ENCODE results near the gene JCAD. TPM values are rescaled to one million over a fixed set of nuclear protein-coding genes. Genes with fewer than 3 reads are reported as not detected.

Gene JCAD
- polyA plus RNA-seq, 2 donors, result 1.0 to 2.7 TPM

DNA sequence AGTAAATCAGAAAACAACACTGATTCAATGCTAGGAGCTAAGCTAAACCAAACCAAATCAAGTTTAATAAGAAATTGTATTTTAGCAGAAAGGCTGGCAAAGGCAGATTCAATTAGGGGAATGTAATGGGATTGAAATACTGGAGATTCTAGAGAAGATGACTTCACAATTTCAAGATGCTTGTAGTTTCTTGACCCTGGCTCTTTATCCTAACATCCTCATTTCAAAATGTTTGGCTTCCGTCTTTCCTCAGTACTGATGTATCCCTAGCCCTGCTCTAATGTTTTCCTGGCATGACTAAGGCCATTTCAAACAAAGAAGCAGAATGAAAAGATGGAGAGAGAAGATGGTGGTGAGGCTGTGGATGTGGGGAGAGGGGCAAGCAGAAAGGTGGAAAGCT lies 2.7 kb upstream of the JCAD start:
- 68 to 77% methylated on average over 1 of the region's 1 CpG for WGBS, 2 donors
- Histone ChIP-seq H3K27me3 (ENCODE audit: control insufficient read depth in 1 of 2, insufficient read depth in 2 of 2, low read length in 2 of 2) (peaks cover 0 to 3% of the 10 kb centered on the region in 2 donors), H3K27ac (ENCODE audit: low read depth in 2 of 2, low read length in 1 of 2) (no peak overlapping the region), H3K9me3 (ENCODE audit: control insufficient read depth in 2 of 2, insufficient read depth in 1 of 2, low read depth in 1 of 2, low read length in 1 of 2) (no peaks in the 10 kb centered on the region), H3K36me3 (ENCODE audit: control insufficient read depth in 2 of 2, insufficient read depth in 2 of 2, low read length in 1 of 2) (no peaks in the 10 kb centered on the region), H3K4me3 (ENCODE audit: low read depth in 1 of 2, low read length in 2 of 2) (no peak overlapping the region), H3K4me1 (ENCODE audit: control insufficient read depth in 2 of 2, insufficient read depth in 2 of 2, low read length in 1 of 2) (peaks cover 0 to 5% of the 10 kb centered on the region in 2 donors)

DNA sequence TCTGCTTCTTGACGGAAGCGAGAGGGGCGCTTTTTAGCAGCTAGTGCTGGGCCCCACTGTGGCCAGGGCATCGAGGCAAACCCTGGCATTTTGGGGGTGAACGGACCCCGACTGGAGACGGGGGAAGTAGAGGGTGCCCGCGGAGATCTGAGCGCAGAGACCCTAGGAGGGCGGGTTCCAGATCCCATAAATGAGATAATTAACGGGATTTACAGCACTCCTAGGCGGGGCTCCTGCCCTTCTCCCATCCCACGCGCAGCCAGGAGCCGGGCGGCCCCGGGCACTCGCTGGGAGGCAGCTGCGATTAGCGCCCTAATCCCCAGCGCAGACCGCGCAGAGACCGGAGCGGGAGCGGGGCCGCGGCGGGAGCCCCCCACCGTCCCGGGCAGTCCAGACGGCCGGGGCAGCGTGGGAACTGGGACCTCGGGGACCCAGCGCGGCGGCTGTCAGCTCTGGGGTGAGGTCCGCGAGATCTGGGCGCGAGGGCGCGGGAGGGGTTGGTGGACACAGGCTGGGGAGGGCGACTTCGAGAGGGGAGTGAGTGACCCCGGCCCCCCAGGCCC lies 735 bp downstream of the JCAD start:
- Histone ChIP-seq H3K27me3 (ENCODE audit: control insufficient read depth in 1 of 2, insufficient read depth in 2 of 2, low read length in 2 of 2) (peaks cover 0 to 3% of the 10 kb centered on the region in 2 donors), H3K27ac (ENCODE audit: low read depth in 2 of 2, low read length in 1 of 2) (peak overlapping the region; percentile 57 to 63), H3K4me1 (ENCODE audit: control insufficient read depth in 2 of 2, insufficient read depth in 2 of 2, low read length in 1 of 2) (peaks cover 0 to 5% of the 10 kb centered on the region in 2 donors), H3K9me3 (ENCODE audit: control insufficient read depth in 2 of 2, insufficient read depth in 1 of 2, low read depth in 1 of 2, low read length in 1 of 2) (no peaks in the 10 kb centered on the region), H3K4me3 (ENCODE audit: low read depth in 1 of 2, low read length in 2 of 2) (peak overlapping the region; percentile 47 to 60), H3K36me3 (ENCODE audit: control insufficient read depth in 2 of 2, insufficient read depth in 2 of 2, low read length in 1 of 2) (no peaks in the 10 kb centered on the region)
- 12 to 15% methylated on average over 38 to 48 of the region's 48 CpGs for WGBS, 2 donors

DNA sequence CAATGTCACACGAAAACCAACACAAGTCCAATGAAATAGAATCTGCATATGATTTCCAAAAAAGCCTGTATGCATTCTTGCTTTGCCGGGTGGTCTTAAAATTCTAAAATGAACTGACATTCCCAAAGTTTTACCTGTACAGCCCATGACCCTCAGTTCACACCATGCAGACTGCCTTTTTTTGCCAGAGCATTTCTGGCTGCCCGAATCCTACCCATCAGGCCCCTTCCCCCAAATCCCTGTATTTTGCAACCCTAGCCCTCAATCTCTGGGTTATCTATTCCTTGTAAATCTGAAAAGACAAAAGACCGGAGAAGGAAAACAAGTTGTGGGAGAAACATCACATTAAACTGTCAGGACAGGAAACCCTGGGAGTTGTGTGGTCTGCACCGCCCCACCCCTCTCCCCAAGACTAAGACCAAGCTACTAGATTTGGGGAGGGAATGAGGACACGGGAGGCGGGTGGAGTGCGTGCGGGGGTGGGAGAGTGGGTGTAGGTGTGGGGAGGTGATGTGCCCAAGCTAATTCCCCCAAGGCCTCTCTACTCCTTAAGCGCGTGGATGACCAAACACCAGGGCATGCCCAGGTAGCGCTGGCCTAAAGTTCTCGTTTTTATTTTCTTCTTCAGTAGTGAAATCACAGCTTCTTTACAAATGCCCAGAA lies 1.4 kb downstream of the JCAD start:
- Histone ChIP-seq H3K27ac (ENCODE audit: low read depth in 2 of 2, low read length in 1 of 2) (peak overlapping the region; percentile 57 to 63), H3K36me3 (ENCODE audit: control insufficient read depth in 2 of 2, insufficient read depth in 2 of 2, low read length in 1 of 2) (no peaks in the 10 kb centered on the region), H3K4me3 (ENCODE audit: low read depth in 1 of 2, low read length in 2 of 2) (peak overlapping the region in 1 of 2 donors; percentile 47), H3K4me1 (ENCODE audit: control insufficient read depth in 2 of 2, insufficient read depth in 2 of 2, low read length in 1 of 2) (peaks cover 0 to 5% of the 10 kb centered on the region in 2 donors), H3K9me3 (ENCODE audit: control insufficient read depth in 2 of 2, insufficient read depth in 1 of 2, low read depth in 1 of 2, low read length in 1 of 2) (no peaks in the 10 kb centered on the region), H3K27me3 (ENCODE audit: control insufficient read depth in 1 of 2, insufficient read depth in 2 of 2, low read length in 2 of 2) (peaks cover 0 to 3% of the 10 kb centered on the region in 2 donors)
- WGBS, 2 donors, result 70 to 74% methylated on average over 13 of the region's 13 CpGs

DNA sequence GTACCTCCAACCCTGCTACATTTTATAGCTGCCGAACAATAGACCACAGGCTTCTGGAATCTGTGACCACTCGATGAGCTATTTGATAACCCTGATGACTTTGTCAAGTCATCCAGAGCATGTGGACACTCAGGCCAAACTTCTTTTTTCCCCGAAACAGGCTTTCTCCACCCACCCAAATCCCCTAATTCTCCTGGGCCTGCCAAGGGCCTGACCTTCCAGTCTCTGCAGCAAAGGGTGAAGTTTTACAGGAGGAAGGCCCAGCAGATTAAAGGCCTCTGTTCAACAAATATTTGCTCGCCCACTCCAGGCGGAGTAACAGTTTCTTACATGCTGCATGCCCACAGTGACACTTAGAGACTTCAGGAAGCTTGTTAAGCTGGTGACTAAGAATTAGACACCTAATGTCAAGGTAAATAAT lies 2.0 kb downstream of the JCAD start:
- Histone ChIP-seq H3K4me1 (ENCODE audit: control insufficient read depth in 2 of 2, insufficient read depth in 2 of 2, low read length in 1 of 2) (peaks cover 0 to 5% of the 10 kb centered on the region in 2 donors), H3K9me3 (ENCODE audit: control insufficient read depth in 2 of 2, insufficient read depth in 1 of 2, low read depth in 1 of 2, low read length in 1 of 2) (no peaks in the 10 kb centered on the region), H3K36me3 (ENCODE audit: control insufficient read depth in 2 of 2, insufficient read depth in 2 of 2, low read length in 1 of 2) (no peaks in the 10 kb centered on the region), H3K27me3 (ENCODE audit: control insufficient read depth in 1 of 2, insufficient read depth in 2 of 2, low read length in 2 of 2) (peaks cover 0 to 3% of the 10 kb centered on the region in 2 donors), H3K27ac (ENCODE audit: low read depth in 2 of 2, low read length in 1 of 2) (peak overlapping the region; percentile 17 to 65), H3K4me3 (ENCODE audit: low read depth in 1 of 2, low read length in 2 of 2) (no peak overlapping the region)
- 60 to 65% methylated on average over 5 of the region's 5 CpGs for WGBS, 2 donors

DNA sequence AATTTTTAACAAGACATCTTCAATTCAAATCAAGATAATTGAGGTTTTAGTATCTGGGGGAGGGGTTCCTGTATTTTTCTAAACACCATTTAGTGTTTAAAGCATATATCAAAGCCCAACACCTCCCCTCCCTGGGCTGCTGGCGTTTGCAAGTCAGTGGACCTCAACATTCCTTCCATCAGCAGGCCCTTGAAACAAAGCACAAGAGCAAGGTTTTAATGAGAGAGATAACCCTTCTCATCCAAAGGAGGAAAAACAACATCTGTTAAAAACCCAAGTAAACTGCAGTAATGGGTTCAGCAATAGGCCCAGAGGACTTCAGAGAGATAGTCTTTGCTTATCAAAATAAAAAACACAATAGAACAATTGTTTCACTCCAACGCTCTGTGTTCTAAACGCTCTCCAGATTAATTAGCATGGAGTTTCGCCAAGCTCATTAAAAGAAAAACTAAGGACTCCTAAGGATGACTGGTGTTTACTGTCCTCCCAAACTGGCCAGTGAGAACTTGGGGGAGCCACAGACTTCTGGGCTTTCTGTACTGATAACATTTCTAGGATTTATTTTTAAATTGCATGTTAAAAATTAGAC lies 2.5 kb downstream of the JCAD start:
- H3K36me3 ChIP-seq (ENCODE audit: control insufficient read depth in 2 of 2, insufficient read depth in 2 of 2, low read length in 1 of 2), result no peaks in the 10 kb centered on the region
- H3K27me3 ChIP-seq (ENCODE audit: control insufficient read depth in 1 of 2, insufficient read depth in 2 of 2, low read length in 2 of 2), result peaks cover 0 to 3% of the 10 kb centered on the region in 2 donors
- H3K9me3 ChIP-seq (ENCODE audit: control insufficient read depth in 2 of 2, insufficient read depth in 1 of 2, low read depth in 1 of 2, low read length in 1 of 2), result no peaks in the 10 kb centered on the region
- H3K4me3 ChIP-seq (ENCODE audit: low read depth in 1 of 2, low read length in 2 of 2), result no peak overlapping the region
- WGBS, 2 donors, result 71% methylated on average over 4 of the region's 4 CpGs
- H3K27ac ChIP-seq (ENCODE audit: low read depth in 2 of 2, low read length in 1 of 2), result peak overlapping the region in 1 of 2 donors; percentile 17
- H3K4me1 ChIP-seq (ENCODE audit: control insufficient read depth in 2 of 2, insufficient read depth in 2 of 2, low read length in 1 of 2), result peaks cover 0 to 5% of the 10 kb centered on the region in 2 donors

DNA sequence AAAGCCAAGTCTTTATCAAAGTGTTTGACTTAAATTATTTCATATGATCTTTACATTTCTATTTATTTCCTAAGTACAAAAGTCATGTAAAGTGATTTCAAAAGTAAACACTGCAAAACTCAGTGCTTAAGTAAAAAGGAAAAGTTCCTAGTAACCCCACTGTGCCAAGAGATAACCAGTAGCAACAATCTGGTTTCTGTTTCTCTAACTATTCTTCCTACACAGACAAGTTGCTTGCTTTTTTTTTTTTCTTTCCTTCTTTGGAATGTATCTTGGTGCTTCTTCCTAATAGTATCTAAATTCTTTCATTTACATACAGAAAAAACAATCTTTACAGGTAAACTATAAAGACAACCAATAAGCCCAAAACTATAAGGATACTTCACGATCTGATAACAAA lies 3.1 kb downstream of the JCAD start:
- Histone ChIP-seq H3K4me1 (ENCODE audit: control insufficient read depth in 2 of 2, insufficient read depth in 2 of 2, low read length in 1 of 2) (peaks cover 0 to 5% of the 10 kb centered on the region in 2 donors), H3K36me3 (ENCODE audit: control insufficient read depth in 2 of 2, insufficient read depth in 2 of 2, low read length in 1 of 2) (no peaks in the 10 kb centered on the region), H3K9me3 (ENCODE audit: control insufficient read depth in 2 of 2, insufficient read depth in 1 of 2, low read depth in 1 of 2, low read length in 1 of 2) (no peaks in the 10 kb centered on the region), H3K4me3 (ENCODE audit: low read depth in 1 of 2, low read length in 2 of 2) (no peak overlapping the region), H3K27me3 (ENCODE audit: control insufficient read depth in 1 of 2, insufficient read depth in 2 of 2, low read length in 2 of 2) (peaks cover 0 to 3% of the 10 kb centered on the region in 2 donors), H3K27ac (ENCODE audit: low read depth in 2 of 2, low read length in 1 of 2) (no peak overlapping the region)
- WGBS, 2 donors, result 73 to 77% methylated on average over 1 of the region's 1 CpG

DNA sequence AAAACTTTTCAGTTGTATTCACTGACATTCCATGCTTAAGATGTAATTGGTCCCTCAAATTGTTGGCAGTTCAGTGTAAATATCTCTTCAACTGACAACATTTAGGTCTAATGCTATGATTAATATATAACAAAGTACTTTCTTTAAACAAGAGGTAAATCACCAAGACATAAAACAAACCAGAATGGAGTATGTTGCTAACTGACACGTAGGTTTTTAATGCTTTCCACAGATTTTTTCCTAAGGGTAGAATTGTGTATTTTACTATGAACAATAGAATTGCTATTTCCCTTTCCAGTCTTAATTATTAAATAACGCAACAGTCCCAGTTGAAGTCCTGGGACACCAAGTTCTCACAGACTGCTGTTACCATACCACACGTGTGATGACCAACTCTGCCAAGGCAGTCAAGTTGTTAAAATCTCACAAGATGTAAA lies 4.1 kb downstream of the JCAD start:
- H3K36me3 ChIP-seq (ENCODE audit: control insufficient read depth in 2 of 2, insufficient read depth in 2 of 2, low read length in 1 of 2), result no peaks in the 10 kb centered on the region
- no peaks in the 10 kb centered on the region for H3K9me3 ChIP-seq (ENCODE audit: control insufficient read depth in 2 of 2, insufficient read depth in 1 of 2, low read depth in 1 of 2, low read length in 1 of 2)
- H3K4me1 ChIP-seq (ENCODE audit: control insufficient read depth in 2 of 2, insufficient read depth in 2 of 2, low read length in 1 of 2), result peaks cover 0 to 5% of the 10 kb centered on the region in 2 donors
- H3K27me3 ChIP-seq (ENCODE audit: control insufficient read depth in 1 of 2, insufficient read depth in 2 of 2, low read length in 2 of 2), result peaks cover 0 to 3% of the 10 kb centered on the region in 2 donors
- H3K4me3 ChIP-seq (ENCODE audit: low read depth in 1 of 2, low read length in 2 of 2), result no peak overlapping the region
- H3K27ac ChIP-seq (ENCODE audit: low read depth in 2 of 2, low read length in 1 of 2), result no peak overlapping the region
- 52 to 53% methylated on average over 3 of the region's 3 CpGs for WGBS, 2 donors

DNA sequence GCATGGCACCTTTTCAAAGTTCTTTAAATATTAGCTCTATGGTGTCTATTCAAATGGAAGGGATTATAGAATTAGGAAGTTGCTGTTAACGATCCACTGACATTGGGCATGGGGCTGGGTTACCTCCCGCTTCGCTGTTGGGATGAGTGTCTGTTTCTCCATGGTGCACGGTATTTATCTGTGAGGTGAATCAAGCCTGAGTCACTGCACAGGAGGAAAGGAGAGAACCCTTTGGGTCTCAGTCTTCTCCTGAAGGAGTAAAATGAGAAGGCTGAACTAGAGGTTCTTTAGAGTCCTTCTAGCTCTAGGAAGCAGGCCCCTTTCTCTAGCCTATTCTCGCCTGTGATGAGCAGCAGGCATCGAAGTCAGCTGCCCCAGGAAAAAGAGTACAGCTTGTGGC lies 7.3 kb downstream of the JCAD start:
- Histone ChIP-seq H3K27me3 (ENCODE audit: control insufficient read depth in 1 of 2, insufficient read depth in 2 of 2, low read length in 2 of 2) (no peaks in the 10 kb centered on the region), H3K4me3 (ENCODE audit: low read depth in 1 of 2, low read length in 2 of 2) (no peak overlapping the region), H3K9me3 (ENCODE audit: control insufficient read depth in 2 of 2, insufficient read depth in 1 of 2, low read depth in 1 of 2, low read length in 1 of 2) (no peaks in the 10 kb centered on the region), H3K27ac (ENCODE audit: low read depth in 2 of 2, low read length in 1 of 2) (no peak overlapping the region), H3K4me1 (ENCODE audit: control insufficient read depth in 2 of 2, insufficient read depth in 2 of 2, low read length in 1 of 2) (peaks cover 0 to 2% of the 10 kb centered on the region in 2 donors), H3K36me3 (ENCODE audit: control insufficient read depth in 2 of 2, insufficient read depth in 2 of 2, low read length in 1 of 2) (no peaks in the 10 kb centered on the region)
- 74 to 81% methylated on average over 6 of the region's 6 CpGs for WGBS, 2 donors

DNA sequence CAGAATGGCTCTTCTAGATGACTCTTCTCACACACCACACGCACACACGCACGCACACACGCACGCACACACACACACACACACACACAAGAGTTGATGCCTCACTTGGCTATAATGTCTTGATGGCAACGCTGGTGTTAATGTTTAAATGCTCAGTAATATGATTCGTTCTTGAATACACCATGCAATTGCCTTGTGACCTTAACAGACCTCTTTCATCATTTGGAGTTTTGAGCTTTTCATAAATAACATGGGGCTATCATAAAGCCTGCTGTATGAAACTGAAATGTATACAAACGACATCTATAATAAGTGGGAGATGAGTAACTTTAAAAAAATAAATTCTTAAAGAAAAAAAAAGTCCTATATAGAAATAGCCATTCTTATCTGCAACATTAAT lies 8.2 kb downstream of the JCAD start:
- no peak overlapping the region for H3K27ac ChIP-seq (ENCODE audit: low read depth in 2 of 2, low read length in 1 of 2)
- H3K4me3 ChIP-seq (ENCODE audit: low read depth in 1 of 2, low read length in 2 of 2), result no peak overlapping the region
- H3K4me1 ChIP-seq (ENCODE audit: control insufficient read depth in 2 of 2, insufficient read depth in 2 of 2, low read length in 1 of 2), result peaks cover 0 to 2% of the 10 kb centered on the region in 2 donors
- no peaks in the 10 kb centered on the region for H3K9me3 ChIP-seq (ENCODE audit: control insufficient read depth in 2 of 2, insufficient read depth in 1 of 2, low read depth in 1 of 2, low read length in 1 of 2)
- no peaks in the 10 kb centered on the region for H3K36me3 ChIP-seq (ENCODE audit: control insufficient read depth in 2 of 2, insufficient read depth in 2 of 2, low read length in 1 of 2)
- WGBS, 2 donors, result 69 to 71% methylated on average over 8 of the region's 8 CpGs
- no peaks in the 10 kb centered on the region for H3K27me3 ChIP-seq (ENCODE audit: control insufficient read depth in 1 of 2, insufficient read depth in 2 of 2, low read length in 2 of 2)

Measured in esophagus (tissue), 2 donors.